ENCODE data around the gene ITGB7.

DNA sequence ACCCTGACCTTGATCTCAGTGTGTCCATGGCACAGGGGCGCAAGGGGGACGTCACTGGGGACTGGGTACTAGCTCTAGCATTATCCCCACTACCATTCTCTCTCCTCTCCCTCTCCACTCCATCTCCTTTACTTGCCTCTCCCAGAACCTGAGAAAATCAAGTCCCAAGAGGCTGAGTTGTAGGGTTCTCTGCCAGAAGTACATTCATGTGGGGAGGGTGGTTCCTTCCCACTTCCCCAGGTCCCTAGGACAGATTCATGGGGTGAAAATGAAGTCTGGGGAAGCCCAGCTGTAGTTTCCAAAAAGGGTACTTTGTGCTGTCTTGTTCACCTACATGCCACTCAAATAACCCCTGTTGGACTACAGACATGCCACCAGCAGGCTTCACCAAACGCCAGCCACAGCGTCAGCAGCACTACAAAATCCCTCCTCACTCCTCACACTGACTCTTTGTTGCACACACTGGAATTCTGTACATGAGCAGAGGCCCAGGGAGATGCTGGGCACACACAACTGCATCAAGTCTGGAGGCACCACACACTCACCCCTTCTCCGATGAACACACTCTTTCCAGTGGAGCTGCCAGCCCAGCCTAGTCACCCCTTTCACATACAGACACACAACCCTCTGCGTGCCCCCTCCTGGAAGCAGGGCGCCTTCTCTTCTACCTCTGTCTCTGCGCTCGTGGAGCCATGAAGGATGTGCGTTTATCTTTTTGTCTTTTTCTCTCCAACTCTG lies 18.0 kb upstream of the ITGB7 start:
- TF ChIP-seq, protein P1, sequence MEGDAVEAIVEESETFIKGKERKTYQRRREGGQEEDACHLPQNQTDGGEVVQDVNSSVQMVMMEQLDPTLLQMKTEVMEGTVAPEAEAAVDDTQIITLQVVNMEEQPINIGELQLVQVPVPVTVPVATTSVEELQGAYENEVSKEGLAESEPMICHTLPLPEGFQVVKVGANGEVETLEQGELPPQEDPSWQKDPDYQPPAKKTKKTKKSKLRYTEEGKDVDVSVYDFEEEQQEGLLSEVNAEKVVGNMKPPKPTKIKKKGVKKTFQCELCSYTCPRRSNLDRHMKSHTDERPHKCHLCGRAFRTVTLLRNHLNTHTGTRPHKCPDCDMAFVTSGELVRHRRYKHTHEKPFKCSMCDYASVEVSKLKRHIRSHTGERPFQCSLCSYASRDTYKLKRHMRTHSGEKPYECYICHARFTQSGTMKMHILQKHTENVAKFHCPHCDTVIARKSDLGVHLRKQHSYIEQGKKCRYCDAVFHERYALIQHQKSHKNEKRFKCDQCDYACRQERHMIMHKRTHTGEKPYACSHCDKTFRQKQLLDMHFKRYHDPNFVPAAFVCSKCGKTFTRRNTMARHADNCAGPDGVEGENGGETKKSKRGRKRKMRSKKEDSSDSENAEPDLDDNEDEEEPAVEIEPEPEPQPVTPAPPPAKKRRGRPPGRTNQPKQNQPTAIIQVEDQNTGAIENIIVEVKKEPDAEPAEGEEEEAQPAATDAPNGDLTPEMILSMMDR (IDR thresholded peaks at IDR 0.05 in 8 of 11, conservative IDR thresholded peaks at IDR 0.05 in 3 of 11) = no peak
- no peak for TF ChIP-seq POLR2A (IDR thresholded peaks at IDR 0.05)
